ENCODE measurements around the gene ZNF175. TPM values are rescaled to one million over a fixed set of nuclear protein-coding genes. Genes with fewer than 3 reads are reported as not detected.

Gene ZNF175
- polyA plus RNA-seq, 2 of the 4 experiments (the other 2 are of a cell fraction) = 3.3 to 6.4 TPM

DNA sequence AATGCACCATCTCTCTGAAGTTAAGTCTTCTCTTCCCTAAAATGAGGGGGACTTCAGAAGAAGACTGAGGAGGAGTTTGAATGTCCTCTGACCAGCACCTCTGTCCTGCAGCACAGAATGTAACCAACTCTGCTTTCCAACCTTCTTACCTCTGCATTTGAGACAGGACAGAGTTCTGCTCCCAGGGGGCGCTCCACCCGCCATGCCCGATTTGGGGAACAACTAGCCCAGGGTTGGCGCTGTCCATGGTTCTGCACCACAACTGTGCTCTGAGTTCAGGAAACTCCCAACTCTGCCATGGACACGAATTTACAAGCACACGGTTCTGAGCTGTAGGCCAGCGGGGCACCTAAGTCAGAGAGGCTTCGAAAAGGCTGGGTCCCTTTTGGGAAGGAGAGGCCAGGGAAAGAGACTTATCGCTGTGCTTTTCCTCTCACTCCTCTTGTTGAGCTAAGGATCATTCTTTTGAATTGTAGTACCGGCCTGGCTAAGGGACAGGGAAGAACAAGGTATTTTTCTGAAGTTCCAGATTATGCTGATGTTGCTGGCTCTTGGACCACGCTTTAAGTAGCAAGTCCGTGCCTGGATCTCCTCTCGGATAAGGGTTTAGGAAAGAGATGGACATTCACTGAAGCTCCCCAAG is 37.0 kb downstream of the ZNF175 start (continued):
- TF ChIP-seq CTCF (IDR thresholded peaks at IDR 0.05) (peak; percentile 23; the same call in 1 of the 3 replicates), USF2 (IDR thresholded peaks at IDR 0.05) (no peak), EHMT2 (IDR thresholded peaks at IDR 0.05; ENCODE audit: low read depth) (peak; percentile 87)

GRCh38 chr19:51610576-51610975 is 39.5 kb downstream of the ZNF175 start:
- ChIA-PET CTCF (interaction anchor here (1.1 kb wide), 1 partner anchor 27 kb away, joined by 3 read pairs; no protein-coding TSS in a partner anchor), POLR2A (no interaction called here)
- H3K27ac ChIP-seq = no peak overlapping the region
- H3K4me3 ChIP-seq = no peak overlapping the region
- WGBS (ENCODE audit: missing lambda C conversion rate) = 0% methylated on average over 1 of the region's 1 CpG
- DNase-seq (ENCODE audit: low read depth in 1 of 2, low spot score in 1 of 2) (no peak), FAIRE-seq (no peak), ATAC-seq (no peak)
- TF ChIP-seq ZNF302 (CRISPR knock-in tag; IDR thresholded peaks at IDR 0.05) (no peak), MAFK (IDR thresholded peaks at IDR 0.05; ENCODE audit: partially characterized antibody) (no peak), SREBF2 (IDR thresholded peaks at IDR 0.05) (no peak), ZSCAN20 (CRISPR knock-in tag; IDR thresholded peaks at IDR 0.05) (no peak), EHMT2 (IDR thresholded peaks at IDR 0.05; ENCODE audit: low read depth) (no peak), MAZ (IDR thresholded peaks at IDR 0.05; ENCODE audit: borderline replicate concordance, low read depth, low read length) (no peak), PBX3 (IDR thresholded peaks at IDR 0.05) (no peak), RFX5 (IDR thresholded peaks at IDR 0.05) (no peak), PHF8 (IDR thresholded peaks at IDR 0.05; ENCODE audit: borderline replicate concordance, low read depth) (no peak)
- no peak overlapping the region for H3K4me2 ChIP-seq
- peaks cover 15% of the 10 kb centered on the region; the same call in 2 of the 3 replicates for H3K9me3 ChIP-seq
- H3K4me1 ChIP-seq = no peaks in the 10 kb centered on the region

GRCh38 chr19:51614789-51615188 is 43.7 kb downstream of the ZNF175 start:
- DNase-seq (ENCODE audit: low read depth in 1 of 2, low spot score in 1 of 2) (no peak), ATAC-seq (no peak), FAIRE-seq (no peak)
- POLR2A ChIA-PET = no interaction called here
- TF ChIP-seq HOXA7 (CRISPR knock-in tag; IDR thresholded peaks at IDR 0.05) = no peak
- TF ChIP-seq RARB (CRISPR knock-in tag; IDR thresholded peaks at IDR 0.05) = no peak
- no peak for TF ChIP-seq POLR2A (IDR thresholded peaks at IDR 0.05; ENCODE audit: low read length)
- no peak for TF ChIP-seq HES2 (IDR thresholded peaks at IDR 0.05)
- no peak for TF ChIP-seq ATOH8 (CRISPR knock-in tag; IDR thresholded peaks at IDR 0.05; ENCODE audit: low read depth)
- no peak overlapping the region for H3K4me2 ChIP-seq
- CTCF ChIA-PET = interaction anchor here (0.8 to 2.0 kb wide), 8 partner anchors 12 to 163 kb away, joined by 3 to 8 read pairs (median 3); no protein-coding TSS in a partner anchor
- H3K4me1 ChIP-seq = no peaks in the 10 kb centered on the region
- H3K4me3 ChIP-seq = no peak overlapping the region
- no peak overlapping the region for H3K27ac ChIP-seq
- peaks cover 12% of the 10 kb centered on the region; the same call in 2 of the 3 replicates for H3K9me3 ChIP-seq
- 8% methylated on average over 5 of the region's 5 CpGs for WGBS (ENCODE audit: missing lambda C conversion rate)

All from A549 (cell line).